Measurements from ENCODE around the gene PACRG. TPM values are rescaled to one million over a fixed set of nuclear protein-coding genes. Genes with fewer than 3 reads are reported as not detected.

PACRG gene
- polyA plus RNA-seq, 3 donors: not detected

GRCh38 chr6:163169521-163169920 lies 441.7 kb downstream of the PACRG start:
- Mint-ChIP-seq H3K9me3 (peaks cover 0 to 2% (median 0%) of the 10 kb centered on the region in 7 donors), H3K36me3 (no peaks in the 10 kb centered on the region), H3K27ac (peak overlapping the region in 1 of 7 donors; percentile 35), H3K27me3 (ENCODE audit: low read depth in 3 of 3) (peaks cover 0 to 6% (median 0%) of the 10 kb centered on the region in 3 donors), H3K4me1 (no peaks in the 10 kb centered on the region), H3K4me3 (no peak overlapping the region)
- WGBS (ENCODE audit: insufficient coverage): 99% methylated on average over 11 of the region's 11 CpGs
- Histone ChIP-seq H3K36me3 (replicated peaks in 1 of 2; ENCODE audit: control insufficient read depth in 1 of 2, insufficient read depth in 2 of 2, low read length in 2 of 2) (no peaks in the 10 kb centered on the region), H3K79me2 (ENCODE audit: insufficient read depth, low read length) (no peaks in the 10 kb centered on the region), H3K4me3 (replicated peaks in 1 of 3; ENCODE audit: low read depth in 2 of 3, low read length in 3 of 3) (no peak overlapping the region), H3K27ac (ENCODE audit: low read depth in 1 of 2, low read length in 2 of 2) (no peak overlapping the region), H4K20me1 (ENCODE audit: insufficient read depth, low read length) (no peaks in the 10 kb centered on the region), H2AFZ (ENCODE audit: insufficient read depth, low read depth, low read length, poor library complexity, severe bottlenecking) (no peak overlapping the region), H3K9me3 (replicated peaks in 1 of 2; ENCODE audit: control insufficient read depth in 1 of 2, insufficient read depth in 1 of 2, low read length in 2 of 2) (peaks cover 0 to 2% of the 10 kb centered on the region in 2 donors), H3K9ac (ENCODE audit: insufficient read depth, low read length, poor library complexity, severe bottlenecking) (no peak overlapping the region), H3K27me3 (ENCODE audit: control insufficient read depth in 2 of 2, insufficient read depth in 2 of 2, low read length in 2 of 2) (no peaks in the 10 kb centered on the region), H3K4me2 (replicated peaks; ENCODE audit: extremely low read depth, low read length, poor library complexity, severe bottlenecking) (no peak overlapping the region), H3K4me1 (ENCODE audit: control insufficient read depth in 1 of 2, insufficient read depth in 2 of 2, low read length in 2 of 2) (no peaks in the 10 kb centered on the region)
- TF ChIP-seq, protein P1, sequence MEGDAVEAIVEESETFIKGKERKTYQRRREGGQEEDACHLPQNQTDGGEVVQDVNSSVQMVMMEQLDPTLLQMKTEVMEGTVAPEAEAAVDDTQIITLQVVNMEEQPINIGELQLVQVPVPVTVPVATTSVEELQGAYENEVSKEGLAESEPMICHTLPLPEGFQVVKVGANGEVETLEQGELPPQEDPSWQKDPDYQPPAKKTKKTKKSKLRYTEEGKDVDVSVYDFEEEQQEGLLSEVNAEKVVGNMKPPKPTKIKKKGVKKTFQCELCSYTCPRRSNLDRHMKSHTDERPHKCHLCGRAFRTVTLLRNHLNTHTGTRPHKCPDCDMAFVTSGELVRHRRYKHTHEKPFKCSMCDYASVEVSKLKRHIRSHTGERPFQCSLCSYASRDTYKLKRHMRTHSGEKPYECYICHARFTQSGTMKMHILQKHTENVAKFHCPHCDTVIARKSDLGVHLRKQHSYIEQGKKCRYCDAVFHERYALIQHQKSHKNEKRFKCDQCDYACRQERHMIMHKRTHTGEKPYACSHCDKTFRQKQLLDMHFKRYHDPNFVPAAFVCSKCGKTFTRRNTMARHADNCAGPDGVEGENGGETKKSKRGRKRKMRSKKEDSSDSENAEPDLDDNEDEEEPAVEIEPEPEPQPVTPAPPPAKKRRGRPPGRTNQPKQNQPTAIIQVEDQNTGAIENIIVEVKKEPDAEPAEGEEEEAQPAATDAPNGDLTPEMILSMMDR (IDR thresholded peaks at IDR 0.05): no peak
- intact Hi-C loops (cut with micrococcal nuclease): no loop called here
- DNase-seq: no peak

DNA sequence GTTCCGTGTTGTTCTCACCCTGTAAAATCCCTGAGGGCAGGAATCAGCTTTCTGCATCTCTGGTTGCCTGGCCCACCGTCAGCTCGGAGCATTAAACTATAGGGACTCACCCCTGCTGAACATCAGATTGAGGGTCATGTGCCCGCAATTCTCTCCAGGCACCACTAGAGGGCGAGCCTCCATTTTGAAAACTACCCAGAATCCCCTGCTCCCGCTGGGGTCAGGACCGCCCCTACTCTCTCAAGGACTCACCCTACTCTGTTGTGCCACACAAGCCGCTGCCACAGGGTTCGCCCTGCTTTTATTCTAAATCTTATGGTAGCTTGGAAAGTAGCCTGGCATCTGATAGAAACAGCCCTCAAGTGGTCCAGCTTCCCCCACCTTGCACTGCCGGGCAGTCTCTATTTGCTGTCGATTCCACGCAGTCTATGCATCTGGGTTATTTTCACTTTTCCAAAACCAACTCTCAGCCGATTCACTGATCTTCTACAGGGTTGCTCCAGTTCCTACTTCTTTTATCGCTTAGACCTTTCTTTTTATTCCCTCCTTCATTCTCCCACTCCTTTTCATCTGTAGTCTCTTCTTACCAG lies 442.6 kb downstream of the PACRG start:
- H3K27me3 Mint-ChIP-seq (ENCODE audit: low read depth in 3 of 3): peaks cover 0 to 5% (median 2%) of the 10 kb centered on the region in 3 donors
- Histone ChIP-seq H2AFZ (ENCODE audit: insufficient read depth, low read depth, low read length, poor library complexity, severe bottlenecking) (no peak overlapping the region), H3K27me3 (ENCODE audit: control insufficient read depth in 2 of 2, insufficient read depth in 2 of 2, low read length in 2 of 2) (no peaks in the 10 kb centered on the region), H3K27ac (ENCODE audit: low read depth in 1 of 2, low read length in 2 of 2) (no peak overlapping the region), H3K79me2 (ENCODE audit: insufficient read depth, low read length) (no peaks in the 10 kb centered on the region), H3K9ac (ENCODE audit: insufficient read depth, low read length, poor library complexity, severe bottlenecking) (no peak overlapping the region), H3K4me1 (ENCODE audit: control insufficient read depth in 1 of 2, insufficient read depth in 2 of 2, low read length in 2 of 2) (no peaks in the 10 kb centered on the region), H3K4me3 (replicated peaks in 1 of 3; ENCODE audit: low read depth in 2 of 3, low read length in 3 of 3) (no peak overlapping the region), H3K36me3 (replicated peaks in 1 of 2; ENCODE audit: control insufficient read depth in 1 of 2, insufficient read depth in 2 of 2, low read length in 2 of 2) (no peaks in the 10 kb centered on the region), H4K20me1 (ENCODE audit: insufficient read depth, low read length) (no peaks in the 10 kb centered on the region), H3K9me3 (replicated peaks in 1 of 2; ENCODE audit: control insufficient read depth in 1 of 2, insufficient read depth in 1 of 2, low read length in 2 of 2) (peaks cover 0 to 2% of the 10 kb centered on the region in 2 donors), H3K4me2 (replicated peaks; ENCODE audit: extremely low read depth, low read length, poor library complexity, severe bottlenecking) (no peak overlapping the region)
- H3K36me3 Mint-ChIP-seq: no peaks in the 10 kb centered on the region
- TF ChIP-seq, protein P1 (IDR thresholded peaks at IDR 0.05): peak; percentile 93
- intact Hi-C loops (cut with micrococcal nuclease): loop anchor here in 1 of 2 donors (10.0 kb wide), 1 partner anchor 784 kb away; no protein-coding TSS in a partner anchor
- no peak overlapping the region for H3K4me3 Mint-ChIP-seq
- WGBS (ENCODE audit: insufficient coverage): 94% methylated on average over 10 of the region's 14 CpGs
- H3K27ac Mint-ChIP-seq: no peak overlapping the region
- peaks cover 0 to 2% (median 0%) of the 10 kb centered on the region in 7 donors for H3K9me3 Mint-ChIP-seq
- no peaks in the 10 kb centered on the region for H3K4me1 Mint-ChIP-seq
- DNase-seq: peak in 2 of 3 donors; percentile 13 to 17
